K562 (cell line): ENCODE data around the gene XPC. TPM values are rescaled to one million over a fixed set of nuclear protein-coding genes. Genes with fewer than 3 reads are reported as not detected.

Source experiments
- ATAC-seq: fragments of 200-7000 bp; cut with Tn5 transposase; 3 replicates; pipeline ENCODE4 v1.9.1; 2020; ENCODE audit warnings: moderate library complexity
- BruUV-seq: library from RNA; stranded (reverse); fragments of 400-500 nt; replicated peaks from 2 replicates; lab custom pipeline; 2021; lab: Mats Ljungman, UMichigan
- CTCF ChIA-PET: fragments of 300-600 bp; formaldehyde crosslinking; extraction: SDS; loops from one replicate; lab custom pipeline; 2021; ENCODE audit warnings: low intra/inter-chr PET ratio; lab: Yijun Ruan, JAX
- POLR2A ChIA-PET: fragments of 300-600, 350-650 bp; sonication (Branson Sonifier 250); formaldehyde crosslinking; extraction: SDS; loops from one replicate; lab custom pipeline; 2021; ENCODE audit warnings: antibody characterized with exemption, inconsistent platforms; lab: Yijun Ruan, JAX
- DNase-seq, 4 experiments: peaks; one replicate each; pipeline versions ENCODE4 v3.0.0 to v3.0.0-alpha.2; 2011 to 2018; ENCODE audit warnings: low spot score in 3 of 4, mixed read lengths in 3 of 4; ENCODE audit errors: extremely low read depth in 1 of 4
- FAIRE-seq: peaks from 2 replicates; lab custom pipeline; 2011; peaks lifted over from hg19 to GRCh38; lab: Jason Lieb, UNC
- H2AFZ ChIP-seq: 2 replicates; pipeline ENCODE4 v1.6.0; 2011; ENCODE audit warnings: low read depth, low read length, control low read depth, inconsistent platforms
- H3K27ac ChIP-seq: fragments of 200-600 bp; 3 replicates; pipeline ENCODE4 v1.8.0; 2011; ENCODE audit warnings: low read depth, mild to moderate bottlenecking, control low read depth, inconsistent platforms, low read length, moderate library complexity, mixed read lengths; ENCODE audit errors: extremely low read depth
- H3K27me3 ChIP-seq, 2 experiments: fragments of 300-600 bp in 1 of 2; 2 replicates in 1 of 2; 3 replicates in 1 of 2; pipeline versions ENCODE4 v1.6.0 to v1.8.0; 2011; ENCODE audit warnings: inconsistent platforms in 2 of 2, low read length in 2 of 2, mild to moderate bottlenecking in 1 of 2, mixed read lengths in 1 of 2, moderate library complexity in 1 of 2; ENCODE audit not compliant: control insufficient read depth in 2 of 2, insufficient read depth in 2 of 2
- H3K36me3 ChIP-seq: fragments of 300-600 bp; 3 replicates; pipeline ENCODE4 v1.8.0; 2011; ENCODE audit warnings: mild to moderate bottlenecking, low read length, inconsistent platforms; ENCODE audit not compliant: control insufficient read depth, insufficient read depth
- H3K4me1 ChIP-seq, 2 experiments: fragments of 200-600 bp in 1 of 2; replicated peaks in 1 of 2; 2 replicates in 1 of 2; 3 replicates in 1 of 2; pipeline versions ENCODE4 v1.5.1 to v1.8.0; 2011; ENCODE audit warnings: inconsistent platforms in 2 of 2, low read length in 2 of 2, mild to moderate bottlenecking in 1 of 2, mixed read lengths in 1 of 2, moderate library complexity in 1 of 2; ENCODE audit not compliant: control insufficient read depth in 2 of 2, insufficient read depth in 2 of 2
- H3K4me2 ChIP-seq: 2 replicates; pipeline ENCODE4 v1.6.1; 2011; ENCODE audit warnings: low read length, control low read depth, inconsistent platforms, mixed read lengths; ENCODE audit not compliant: insufficient read depth
- H3K4me3 ChIP-seq: fragments of 200-600 bp; sonication (generic), shearing (Covaris generic); 2 replicates; pipeline ENCODE4 v1.5.1; 2016; ENCODE audit warnings: control low read depth, inconsistent platforms
- H3K79me2 ChIP-seq: fragments of 200-600 bp; 3 replicates; pipeline ENCODE4 v1.8.0; 2011; ENCODE audit warnings: low read length, inconsistent platforms; ENCODE audit not compliant: control insufficient read depth, insufficient read depth
- H3K9ac ChIP-seq, 2 experiments: 2 replicates each; pipeline versions ENCODE4 v1.6.0 to v1.6.1; 2011; ENCODE audit warnings: low read depth in 2 of 2, low read length in 2 of 2, control low read depth in 1 of 2, inconsistent platforms in 1 of 2, mild to moderate bottlenecking in 1 of 2, mixed read lengths in 1 of 2; ENCODE audit not compliant: insufficient read depth in 1 of 2
- H3K9me1 ChIP-seq: one replicate; pipeline ENCODE4 v1.6.0; 2011; ENCODE audit warnings: inconsistent platforms, mild to moderate bottlenecking, low read length, moderate library complexity; ENCODE audit not compliant: control insufficient read depth, insufficient read depth
- H3K9me3 ChIP-seq: replicated peaks from 2 replicates; pipeline ENCODE4 v1.5.1; 2011; ENCODE audit warnings: low read depth, low read length, inconsistent platforms; ENCODE audit not compliant: control insufficient read depth, insufficient read depth
- H4K20me1 ChIP-seq: replicated peaks from 2 replicates; pipeline ENCODE4 v1.6.1; 2011; ENCODE audit warnings: low read length, inconsistent platforms, mixed read lengths; ENCODE audit not compliant: control insufficient read depth, insufficient read depth
- ELK1 ChIP-seq: sonication (generic); formaldehyde crosslinking; IDR thresholded peaks from 2 replicates; pipeline ENCODE4 v1.8.1; 2022; ENCODE audit warnings: missing genetic modification reagents
- POLR2G ChIP-seq: fragments of 200-400 bp; formaldehyde crosslinking; IDR thresholded peaks from 2 replicates; pipeline ENCODE4 v1.6.1; 2017; ENCODE audit warnings: low read depth, mild to moderate bottlenecking, antibody characterized with exemption, low read length, moderate library complexity
- VEZF1 ChIP-seq: fragments of 200-800 bp; sonication (Bioruptor generic); IDR thresholded peaks from 2 replicates; pipeline ENCODE4 v1.6.1; 2017; ENCODE audit warnings: missing genetic modification characterization, missing compliant biosample characterization
- WGBS: fragments of 100-300 bp; shearing (Covaris generic); methylation state at CpG from one replicate; pipeline ENCODE4 v1.1.6; 2016; ENCODE audit warnings: low coverage, mixed read lengths; ENCODE audit not compliant: insufficient coverage; ENCODE audit errors: missing lambda C conversion rate; 5-methylcytosine and 5-hydroxymethylcytosine counted together
- in situ Hi-C: fragments of 300-500 bp; cut with MboI; formaldehyde crosslinking; loops from 4 replicates; pipeline ENCODE4 v1.15.0; 2018; ENCODE audit warnings: inconsistent platforms, mixed read lengths
- intact Hi-C: fragments of 100-400 bp; cut with micrococcal nuclease; formaldehyde crosslinking; loops from 2 replicates; pipeline ENCODE4 v1.14.2; 2022
- polyA plus RNA-seq, 8 experiments: library from polyadenylated mRNA; depleted of rRNA in 4 of 8; stranded (reverse) in 5 of 8; unstranded in 3 of 8; fragments of >200 nt; fragmentation: Nextera tagmentation in 2 of 8; fragmentation: Illumina TruSeq in 1 of 8; extraction: Ambion mirVana in 2 of 8; extraction: Trizol in 1 of 8; gene quantifications; 2 replicates each; pipeline versions ENCODE4 v1.2.1 to v1.2.3, GENCODE V29; 2011 to 2014; ENCODE audit warnings: inconsistent platforms in 1 of 8, missing spikeins in 1 of 8
- total RNA-seq, 7 experiments: library from RNA; depleted of rRNA in 6 of 7; stranded (reverse); fragments of >200 nt in 6 of 7; fragmentation: Illumina TruSeq in 2 of 7; extraction: Trizol in 2 of 7; gene quantifications; 2 replicates each; pipeline versions ENCODE4 v1.2.1 to v1.2.3, GENCODE V29; 2011 to 2021; ENCODE audit warnings: low replicate concordance in 1 of 7

Gene XPC
- total and polyA plus RNA-seq, 9 of the 15 experiments (the other 6 are each of a cell fraction or from before 2014, with no cell fraction given): 3.8 to 54.7 (median 41.3) TPM

GRCh38 chr3:14141602-14142341, 36.6 kb downstream of the XPC start:
- peaks cover 13 to 14% of the 10 kb centered on the region in 2 experiments for H3K4me1 ChIP-seq
- intact Hi-C loops: no loop called here
- H3K27me3 ChIP-seq: no peaks in the 10 kb centered on the region
- H3K9me1 ChIP-seq: no peaks in the 10 kb centered on the region
- ChIA-PET POLR2A (interaction anchor here (0.7 to 1.6 kb wide), 4 partner anchors 8 to 21 kb away, joined by 3 to 6 read pairs (median 4); no protein-coding TSS in a partner anchor), CTCF (no interaction called here)
- H3K9ac ChIP-seq: no peak overlapping the region; a peak in 1 of 4 replicates
- ATAC-seq (no peak), DNase-seq (no peak), FAIRE-seq (no peak)
- no peaks in the 10 kb centered on the region for H4K20me1 ChIP-seq
- H3K4me3 ChIP-seq: no peak overlapping the region
- no peak overlapping the region for H3K27ac ChIP-seq
- no peak overlapping the region for H3K4me2 ChIP-seq
- TF ChIP-seq VEZF1 (CRISPR knock-in tag) (no peak), ELK1 (CRISPR knock-in tag) (no peak), POLR2G (0 out of 2 replicates have a peak, but pooled peaks have one; percentile 30)
- H3K36me3 ChIP-seq: peaks cover 66% of the 10 kb centered on the region; the same call in 2 of the 3 replicates
- no TSS peak for BruUV-seq
- H3K9me3 ChIP-seq: no peaks in the 10 kb centered on the region
- 91% methylated on average over 19 of the region's 19 CpGs for WGBS
- H2AFZ ChIP-seq: no peak overlapping the region
- no peaks in the 10 kb centered on the region for H3K79me2 ChIP-seq
- in situ Hi-C loops: no loop called here
